Spleen (tissue), 7 donors: ENCODE measurements around the gene TCF12.

Experiments
- POLR2A ChIP-seq, 3 donors: fragments of 450-650 bp; IDR thresholded peaks; one replicate each; pipeline ENCODE4 v1.5.1; 2017; ENCODE audit warnings: antibody characterized with exemption in 3 of 3, mild to moderate bottlenecking in 1 of 3
- TF ChIP-seq, protein P1 (sequence below), 11 experiments: fragments of 200-600 bp in 7 of 11; fragments of 450-650 bp in 4 of 11; sonication (generic) in 4 of 11; IDR thresholded peaks in 8 of 11; conservative IDR thresholded peaks in 3 of 11; 1 replicate in 7 of 11; 2 replicates in 4 of 11; pipeline versions ENCODE4 v1.4.0 to v1.8.0; 2016 to 2021; ENCODE audit warnings: antibody characterized with exemption in 11 of 11, inconsistent platforms in 4 of 11, mild to moderate bottlenecking in 1 of 11
- donor health status: DM: no; HTN: no; CAD: no; lungs with moderate emphysema.
- donor health status: DM: no; HTN: no; CAD: no.
- donor health status: DM: no; HTN: no; CAD: no.

DNA sequence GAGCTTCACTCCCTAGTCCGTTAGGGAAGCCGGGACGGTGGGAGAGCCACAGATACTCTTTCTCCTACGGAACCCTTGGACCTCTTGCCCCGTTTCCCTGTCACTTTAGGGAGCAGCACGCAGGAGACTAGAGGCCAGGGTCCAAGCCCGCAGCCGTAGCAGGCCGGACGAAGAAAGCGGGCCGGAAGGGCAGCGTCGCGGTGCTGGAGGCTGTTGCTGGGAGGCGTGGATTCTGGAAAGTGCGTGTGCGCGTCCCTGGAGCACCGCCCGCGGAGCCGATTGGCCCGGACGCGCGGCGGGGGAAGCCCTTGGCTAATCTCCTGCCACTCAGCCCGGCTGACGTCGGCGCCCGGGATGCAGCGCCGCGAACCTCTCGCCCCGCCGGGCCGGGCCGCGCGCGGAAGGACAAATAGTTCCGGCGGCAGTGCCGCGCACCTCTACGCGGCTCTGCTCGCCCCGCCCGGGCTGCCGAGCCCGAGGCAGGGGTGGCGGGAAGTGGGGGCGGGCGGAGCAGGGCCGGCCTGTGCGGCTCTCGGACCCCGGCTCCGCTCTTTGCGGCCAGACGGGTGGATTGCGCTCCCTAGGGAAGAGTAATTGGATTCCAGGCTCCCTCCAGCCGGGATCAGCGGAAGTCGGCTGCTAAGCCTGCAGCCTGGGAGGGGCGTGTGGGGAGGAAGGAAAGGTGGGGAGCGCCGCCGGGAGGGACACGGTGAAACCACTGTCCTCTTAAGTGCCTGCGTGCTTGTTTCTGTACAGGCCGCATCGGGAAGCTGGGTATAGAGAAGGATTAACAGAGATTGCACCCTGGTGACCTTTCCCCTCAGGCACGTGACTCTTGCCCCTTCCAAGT, 31.3 kb upstream of the TCF12 start:
- TF ChIP-seq, protein P1, sequence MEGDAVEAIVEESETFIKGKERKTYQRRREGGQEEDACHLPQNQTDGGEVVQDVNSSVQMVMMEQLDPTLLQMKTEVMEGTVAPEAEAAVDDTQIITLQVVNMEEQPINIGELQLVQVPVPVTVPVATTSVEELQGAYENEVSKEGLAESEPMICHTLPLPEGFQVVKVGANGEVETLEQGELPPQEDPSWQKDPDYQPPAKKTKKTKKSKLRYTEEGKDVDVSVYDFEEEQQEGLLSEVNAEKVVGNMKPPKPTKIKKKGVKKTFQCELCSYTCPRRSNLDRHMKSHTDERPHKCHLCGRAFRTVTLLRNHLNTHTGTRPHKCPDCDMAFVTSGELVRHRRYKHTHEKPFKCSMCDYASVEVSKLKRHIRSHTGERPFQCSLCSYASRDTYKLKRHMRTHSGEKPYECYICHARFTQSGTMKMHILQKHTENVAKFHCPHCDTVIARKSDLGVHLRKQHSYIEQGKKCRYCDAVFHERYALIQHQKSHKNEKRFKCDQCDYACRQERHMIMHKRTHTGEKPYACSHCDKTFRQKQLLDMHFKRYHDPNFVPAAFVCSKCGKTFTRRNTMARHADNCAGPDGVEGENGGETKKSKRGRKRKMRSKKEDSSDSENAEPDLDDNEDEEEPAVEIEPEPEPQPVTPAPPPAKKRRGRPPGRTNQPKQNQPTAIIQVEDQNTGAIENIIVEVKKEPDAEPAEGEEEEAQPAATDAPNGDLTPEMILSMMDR (IDR thresholded peaks at IDR 0.05 in 8 of 11, conservative IDR thresholded peaks at IDR 0.05 in 3 of 11), result peak in 2 of 11 experiments; percentile 21 to 28
- TF ChIP-seq POLR2A (IDR thresholded peaks at IDR 0.05), result peak in 1 of 3 donors; percentile 51
